Measurements from ENCODE around the gene TBC1D22A. TPM values are rescaled to one million over a fixed set of nuclear protein-coding genes. Genes with fewer than 3 reads are reported as not detected.

TBC1D22A gene
- total and polyA plus RNA-seq, 9 of the 15 experiments (the other 6 are each of a cell fraction or from before 2014, with no cell fraction given) = 0.20 to 11.5 (median 5.2) TPM

GRCh38 chr22:46801826-46802607, 39.6 kb downstream of the TBC1D22A start:
- H4K20me1 ChIP-seq (replicated peaks; ENCODE audit: control insufficient read depth, insufficient read depth, low read length) = peaks cover 14% of the 10 kb centered on the region; the same call in 1 of the 2 replicates
- no peak overlapping the region for H3K27ac ChIP-seq (ENCODE audit: extremely low read depth, low read depth, low read length)
- ATAC-seq (no peak), FAIRE-seq (no peak), DNase-seq (ENCODE audit: extremely low read depth in 1 of 4, low spot score in 3 of 4) (no peak)
- intact Hi-C loops (cut with micrococcal nuclease) (no loop called here), in situ Hi-C loops (cut with MboI) (no loop called here)
- H3K27me3 ChIP-seq (ENCODE audit: control insufficient read depth in 2 of 2, insufficient read depth in 2 of 2, low read length in 2 of 2) = no peaks in the 10 kb centered on the region
- no TSS peak for BruUV-seq (replicated peaks)
- peaks cover 5 to 26% of the 10 kb centered on the region in 2 experiments; a peak in 3 of 5 replicates for H3K4me1 ChIP-seq (replicated peaks in 1 of 2; ENCODE audit: control insufficient read depth in 2 of 2, insufficient read depth in 2 of 2, low read length in 2 of 2)
- no peak overlapping the region for H3K4me3 ChIP-seq
- no peak overlapping the region for H3K9ac ChIP-seq (ENCODE audit: insufficient read depth in 1 of 2, low read depth in 2 of 2, low read length in 2 of 2)
- H3K9me3 ChIP-seq (replicated peaks; ENCODE audit: control insufficient read depth, insufficient read depth, low read depth, low read length) = no peaks in the 10 kb centered on the region
- TF ChIP-seq ADNP (tag; IDR thresholded peaks at IDR 0.05) = no peak
- no peak for TF ChIP-seq ZNF347 (CRISPR knock-in tag; IDR thresholded peaks at IDR 0.05; ENCODE audit: low read depth)
- TF ChIP-seq STAT5B (CRISPR knock-in tag; IDR thresholded peaks at IDR 0.05) = no peak
- TF ChIP-seq ZNF316 (IDR thresholded peaks at IDR 0.05) = 0 out of 2 replicates have a peak, but pooled peaks have one; percentile 1
- TF ChIP-seq MBD2 (IDR thresholded peaks at IDR 0.05; ENCODE audit: borderline replicate concordance, low read depth) = no peak
- no peak for TF ChIP-seq EP300 (IDR thresholded peaks at IDR 0.05; ENCODE audit: low read length)
- H3K79me2 ChIP-seq (ENCODE audit: control insufficient read depth, insufficient read depth, low read length) = no peaks in the 10 kb centered on the region; the same call in 1 of the 3 replicates
- ChIA-PET CTCF (ENCODE audit: low intra/inter-chr PET ratio) (no interaction called here), POLR2A (interaction anchor here (0.6 kb wide), 1 partner anchor 1822 kb away, joined by 3 read pairs; no protein-coding TSS in a partner anchor)
- no peak overlapping the region for H2AFZ ChIP-seq (ENCODE audit: low read depth, low read length)
- H3K36me3 ChIP-seq (ENCODE audit: control insufficient read depth, insufficient read depth, low read length) = peaks cover 24% of the 10 kb centered on the region; the same call in 2 of the 3 replicates
- 89% methylated on average over 11 of the region's 20 CpGs for WGBS (ENCODE audit: insufficient coverage, low coverage, missing lambda C conversion rate)
- H3K9me1 ChIP-seq (ENCODE audit: control insufficient read depth, insufficient read depth, low read length) = peaks cover 7% of the 10 kb centered on the region
- H3K4me2 ChIP-seq (ENCODE audit: insufficient read depth, low read length) = no peak overlapping the region

Measured in K562 (cell line).